Thyroid gland (tissue), 4 donors: ENCODE measurements around the gene USP21. TPM values are rescaled to one million over a fixed set of nuclear protein-coding genes. Genes with fewer than 3 reads are reported as not detected.
A peak's percentile ranks its signal among the peaks of the same experiment; 100 is the strongest.

Source experiments
- DNase-seq, 2 donors: peaks; one replicate each; pipeline ENCODE4 v3.0.0-alpha.2; 2019
- H3K27ac ChIP-seq, 3 donors: fragments of 200-600 bp; sonication (generic); 1 replicate in 2 of 3; 2 replicates in 1 of 3; pipeline ENCODE4 v1.5.1; 2016 to 2019; ENCODE audit warnings: mild to moderate bottlenecking in 1 of 3, moderate library complexity in 1 of 3
- H3K27me3 ChIP-seq: fragments of 200-600 bp; sonication (generic); one replicate; pipeline ENCODE4 v1.5.1; 2019
- H3K36me3 ChIP-seq, 2 donors: fragments of 200-600 bp; sonication (generic); one replicate each; pipeline ENCODE4 v1.5.1; 2016 to 2019
- H3K4me1 ChIP-seq, 2 donors: fragments of 200-600 bp; sonication (generic); one replicate each; pipeline ENCODE4 v1.5.1; 2017 to 2019
- H3K4me3 ChIP-seq, 3 donors: fragments of 200-600 bp; sonication (generic); replicated peaks in 1 of 3; 1 replicate in 2 of 3; 2 replicates in 1 of 3; pipeline ENCODE4 v1.5.1; 2016; ENCODE audit warnings: mild to moderate bottlenecking in 1 of 3
- H3K9me3 ChIP-seq: fragments of 200-600 bp; sonication (generic); one replicate; pipeline ENCODE4 v1.5.1; 2017
- CTCF ChIP-seq, 6 experiments: fragments of 200-600 bp in 3 of 6; fragments of 450-650 bp in 3 of 6; sonication (generic) in 3 of 6; IDR thresholded peaks; one replicate each; pipeline ENCODE4 v1.5.1; 2016 to 2019; ENCODE audit warnings: antibody characterized with exemption in 6 of 6, mild to moderate bottlenecking in 2 of 6, inconsistent platforms in 1 of 6, moderate library complexity in 1 of 6
- POLR2A ChIP-seq, 2 donors: fragments of 450-650 bp; IDR thresholded peaks; one replicate each; pipeline ENCODE4 v1.6.1; 2017; ENCODE audit warnings: antibody characterized with exemption in 2 of 2, mild to moderate bottlenecking in 2 of 2, moderate library complexity in 1 of 2
- WGBS, 2 donors: methylation state at CpG; one replicate each; pipeline ENCODE4 v1.1.5; 2017; 5-methylcytosine and 5-hydroxymethylcytosine counted together
- intact Hi-C: fragments of 100-400 bp; cut with DNase I; formaldehyde crosslinking; loops from one replicate; pipeline ENCODE4 v1.15.1; 2023
- total RNA-seq, 4 donors: library from RNA; depleted of rRNA; stranded (reverse); fragments of >200 nt; gene quantifications; one replicate each; pipeline ENCODE4 v1.2.3, GENCODE V29; 2016

The USP21 gene
- total RNA-seq, 4 donors from 2014 or later, result 21.2 to 27.6 (median 23.0) TPM

- peak within 1 kb of the TSS; percentile 94 to 96 (median 94) for H3K27ac ChIP-seq
- H3K4me3 ChIP-seq, result peak within 1 kb of the TSS in 1 of 3 donors; percentile 38
- TF ChIP-seq POLR2A (IDR thresholded peaks at IDR 0.05) (peak in 1 of 2 donors; percentile 41), CTCF (IDR thresholded peaks at IDR 0.05) (no peak)
- DNase-seq, result peak in 1 of 2 donors; percentile 23
- no peaks in the 10 kb centered on the region for H3K9me3 ChIP-seq
- H3K36me3 ChIP-seq, result peaks cover 0 to 5% of the 10 kb centered on the region in 2 donors
- WGBS, 2 donors, result 64 to 70% methylated on average over 11 of the region's 11 CpGs
- H3K4me1 ChIP-seq, result peaks cover 20 to 41% of the 10 kb centered on the region in 2 donors
- H3K27me3 ChIP-seq, result no peaks in the 10 kb centered on the region
- intact Hi-C loops, result loop anchor here (10.0 kb wide), 1 partner anchor 186 kb away; no protein-coding TSS in a partner anchor
Observed at GRCh38 chr1:161198897-161199431, 39.7 kb downstream of the USP21 start, which contains the start of gene ADAMTS4. Gene ADAMTS4 (minus strand): TSS chr1:161199054. CDS start chr1:161198627, 427 bp downstream.

GRCh38 chr1:161199506-161200139 lies 40.3 kb downstream of the USP21 start:
- Histone ChIP-seq H3K27me3 (no peaks in the 10 kb centered on the region), H3K9me3 (no peaks in the 10 kb centered on the region), H3K27ac (peak overlapping the region; percentile 94 to 96 (median 94)), H3K4me3 (no peak overlapping the region), H3K36me3 (peaks cover 0 to 10% of the 10 kb centered on the region in 2 donors), H3K4me1 (peaks cover 20 to 47% of the 10 kb centered on the region in 2 donors)
- TF ChIP-seq POLR2A (IDR thresholded peaks at IDR 0.05) (no peak), CTCF (IDR thresholded peaks at IDR 0.05) (no peak)
- intact Hi-C loops, result loop anchor here (10.0 kb wide), 1 partner anchor 185 kb away; no protein-coding TSS in a partner anchor
- no peak for DNase-seq
- WGBS, 2 donors, result 59% methylated on average over 5 of the region's 5 CpGs

GRCh38 chr1:161200421-161200991 lies 41.2 kb downstream of the USP21 start:
- H3K4me3 ChIP-seq, result no peak overlapping the region
- TF ChIP-seq CTCF (IDR thresholded peaks at IDR 0.05) (no peak), POLR2A (IDR thresholded peaks at IDR 0.05) (no peak)
- peak overlapping the region; percentile 94 to 96 (median 94) for H3K27ac ChIP-seq
- peaks cover 20 to 49% of the 10 kb centered on the region in 2 donors for H3K4me1 ChIP-seq
- no peak for DNase-seq
- no peaks in the 10 kb centered on the region for H3K9me3 ChIP-seq
- 58 to 59% methylated on average over 5 of the region's 5 CpGs for WGBS, 2 donors
- no peaks in the 10 kb centered on the region for H3K27me3 ChIP-seq
- intact Hi-C loops, result no loop called here
- H3K36me3 ChIP-seq, result peaks cover 0 to 13% of the 10 kb centered on the region in 2 donors

GRCh38 chr1:161200992-161201835 lies 41.9 kb downstream of the USP21 start:
- no peaks in the 10 kb centered on the region for H3K27me3 ChIP-seq
- no peak for TF ChIP-seq POLR2A (IDR thresholded peaks at IDR 0.05)
- no peak for TF ChIP-seq CTCF (IDR thresholded peaks at IDR 0.05)
- 65 to 80% methylated on average over 13 of the region's 13 CpGs for WGBS, 2 donors
- DNase-seq, result peak in 1 of 2 donors; percentile 32
- intact Hi-C loops, result no loop called here
- H3K4me3 ChIP-seq, result peak overlapping the region in 2 of 3 donors; percentile 11 to 69
- H3K36me3 ChIP-seq, result peaks cover under 1 to 13% of the 10 kb centered on the region in 2 donors
- peaks cover 20 to 49% of the 10 kb centered on the region in 2 donors for H3K4me1 ChIP-seq
- no peaks in the 10 kb centered on the region for H3K9me3 ChIP-seq
- H3K27ac ChIP-seq, result peak overlapping the region; percentile 94 to 96 (median 94)
